AML-193 (cell line): ENCODE data around the gene FZD2.

ENCODE experiments used
- DNase-seq, 2 experiments: peaks; one replicate each; lab custom pipeline; 2025; lab: John Stamatoyannopoulos, UW

FZD2 gene

GRCh38 chr17:44607836-44608690, 50.8 kb downstream of the FZD2 start:
- DNase-seq: no peak

DNA sequence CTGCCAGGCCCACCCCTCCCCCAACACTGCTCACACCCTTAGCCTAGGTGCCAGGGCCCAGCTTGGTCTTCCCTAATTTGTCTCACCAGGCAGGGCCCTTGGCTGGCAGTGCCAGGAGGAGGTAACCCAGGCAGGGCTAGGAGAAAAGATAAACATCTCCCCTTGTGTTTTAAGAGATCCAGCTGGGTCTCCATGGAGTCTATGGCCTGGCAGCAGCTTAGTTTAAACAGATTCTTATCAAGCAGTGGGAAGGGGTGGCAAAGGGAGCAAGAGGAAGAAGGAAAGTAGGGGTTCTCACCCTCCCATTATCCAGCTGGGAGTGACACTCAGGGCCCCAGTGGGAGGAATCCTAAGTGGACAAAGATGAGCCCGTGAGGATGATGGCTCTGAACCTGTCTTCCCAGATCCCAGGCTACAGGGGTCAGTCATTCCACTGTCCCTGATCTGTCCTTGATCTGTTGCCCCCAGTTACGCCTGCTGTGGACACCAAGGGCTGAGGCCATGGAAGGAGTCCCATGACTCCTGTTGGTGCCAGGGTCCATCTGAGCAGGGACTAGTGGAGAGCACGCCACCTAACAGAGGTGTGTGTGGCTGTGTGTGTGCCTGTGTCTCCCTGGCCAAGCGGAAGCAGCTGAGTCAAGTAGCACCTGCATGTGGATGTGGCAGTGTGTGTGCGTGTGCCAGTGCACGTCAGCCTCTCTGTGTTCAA, 51.6 kb downstream of the FZD2 start:
- no peak for DNase-seq

- DNase-seq: no peak
These were observed 53.0 kb downstream of the FZD2 start for GRCh38 chr17:44610331-44610730.
